AG09309 (cell line): ENCODE results near the gene CD36.

ENCODE experiments used
- DNase-seq: peaks from one replicate; pipeline ENCODE4 v3.0.0-alpha.2; 2010; ENCODE audit warnings: low read depth
- H3K4me3 ChIP-seq: 2 replicates; pipeline ENCODE4 v1.5.1; 2011; ENCODE audit warnings: mild to moderate bottlenecking, low read depth, low read length, moderate library complexity; ENCODE audit not compliant: control insufficient read depth
- TF ChIP-seq, protein P1 (sequence below): IDR thresholded peaks from 2 replicates; pipeline ENCODE4 v1.5.1; 2011; ENCODE audit warnings: mild to moderate bottlenecking, low read depth, low read length, inconsistent platforms; ENCODE audit not compliant: insufficient read depth, control insufficient read depth; ENCODE audit errors: missing control alignments

Gene CD36

DNA sequence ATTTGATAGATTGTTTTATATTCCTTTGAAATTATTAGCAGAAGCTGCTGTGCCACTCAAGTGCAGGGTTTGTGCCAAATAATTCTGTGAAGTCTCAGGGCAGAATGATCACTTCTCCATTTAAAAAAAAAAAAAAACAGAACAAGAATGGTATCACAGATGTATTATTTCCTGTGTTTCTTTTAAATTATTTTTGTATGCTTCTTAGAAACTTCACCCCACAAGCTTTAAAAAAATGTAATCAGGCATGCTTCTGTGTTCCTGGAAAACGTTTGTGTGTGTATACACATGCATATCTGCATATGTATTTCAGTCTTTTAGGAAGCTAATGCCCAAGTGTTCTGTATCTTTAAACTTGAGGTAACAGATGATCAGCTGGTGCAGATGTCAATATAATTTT is 6.3 kb upstream of the CD36 start:
- TF ChIP-seq, protein P1, sequence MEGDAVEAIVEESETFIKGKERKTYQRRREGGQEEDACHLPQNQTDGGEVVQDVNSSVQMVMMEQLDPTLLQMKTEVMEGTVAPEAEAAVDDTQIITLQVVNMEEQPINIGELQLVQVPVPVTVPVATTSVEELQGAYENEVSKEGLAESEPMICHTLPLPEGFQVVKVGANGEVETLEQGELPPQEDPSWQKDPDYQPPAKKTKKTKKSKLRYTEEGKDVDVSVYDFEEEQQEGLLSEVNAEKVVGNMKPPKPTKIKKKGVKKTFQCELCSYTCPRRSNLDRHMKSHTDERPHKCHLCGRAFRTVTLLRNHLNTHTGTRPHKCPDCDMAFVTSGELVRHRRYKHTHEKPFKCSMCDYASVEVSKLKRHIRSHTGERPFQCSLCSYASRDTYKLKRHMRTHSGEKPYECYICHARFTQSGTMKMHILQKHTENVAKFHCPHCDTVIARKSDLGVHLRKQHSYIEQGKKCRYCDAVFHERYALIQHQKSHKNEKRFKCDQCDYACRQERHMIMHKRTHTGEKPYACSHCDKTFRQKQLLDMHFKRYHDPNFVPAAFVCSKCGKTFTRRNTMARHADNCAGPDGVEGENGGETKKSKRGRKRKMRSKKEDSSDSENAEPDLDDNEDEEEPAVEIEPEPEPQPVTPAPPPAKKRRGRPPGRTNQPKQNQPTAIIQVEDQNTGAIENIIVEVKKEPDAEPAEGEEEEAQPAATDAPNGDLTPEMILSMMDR: no peak
- no peak overlapping the region for H3K4me3 ChIP-seq
- DNase-seq: no peak

DNA sequence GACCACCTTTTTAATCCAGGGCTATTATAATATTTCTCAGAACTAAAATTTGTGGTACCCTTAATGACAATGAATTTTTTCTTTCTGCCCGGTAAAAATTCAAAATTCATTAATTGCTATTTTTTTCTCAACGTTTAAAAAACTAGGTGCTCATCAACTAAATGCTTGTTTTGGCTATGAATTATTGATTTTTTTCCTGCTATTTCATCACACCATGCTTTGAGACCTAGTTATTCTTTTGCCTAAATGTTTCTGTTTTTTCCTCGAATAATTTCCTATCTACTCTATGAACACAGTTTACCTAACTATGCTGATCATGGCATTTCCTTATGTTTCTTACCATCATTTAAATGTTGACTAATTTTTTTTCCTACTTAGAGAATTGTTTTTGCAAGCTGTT is 5.6 kb upstream of the CD36 start:
- H3K4me3 ChIP-seq: no peak overlapping the region
- TF ChIP-seq, protein P1: no peak
- DNase-seq: no peak

DNA sequence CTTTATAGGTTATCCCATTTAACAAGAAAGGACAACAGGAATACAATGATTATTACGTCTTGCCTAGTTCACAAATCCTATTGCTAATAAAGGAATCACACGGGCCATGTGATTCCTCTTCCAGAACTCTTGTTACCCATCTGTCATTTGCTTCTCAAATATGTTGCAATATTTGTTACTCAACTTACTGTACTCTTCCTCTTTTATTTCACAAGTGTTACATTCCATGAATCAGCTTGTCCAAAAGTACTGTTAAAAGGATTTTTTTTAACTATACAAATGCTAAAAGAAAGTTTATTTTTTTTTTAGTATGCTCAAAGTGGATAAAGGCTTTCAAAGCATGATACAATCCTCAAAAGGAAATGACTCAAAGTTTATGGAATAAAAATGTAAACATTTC is 3.9 kb upstream of the CD36 start:
- no peak overlapping the region for H3K4me3 ChIP-seq
- peak; percentile 87 for DNase-seq
- TF ChIP-seq, protein P1: no peak

DNA sequence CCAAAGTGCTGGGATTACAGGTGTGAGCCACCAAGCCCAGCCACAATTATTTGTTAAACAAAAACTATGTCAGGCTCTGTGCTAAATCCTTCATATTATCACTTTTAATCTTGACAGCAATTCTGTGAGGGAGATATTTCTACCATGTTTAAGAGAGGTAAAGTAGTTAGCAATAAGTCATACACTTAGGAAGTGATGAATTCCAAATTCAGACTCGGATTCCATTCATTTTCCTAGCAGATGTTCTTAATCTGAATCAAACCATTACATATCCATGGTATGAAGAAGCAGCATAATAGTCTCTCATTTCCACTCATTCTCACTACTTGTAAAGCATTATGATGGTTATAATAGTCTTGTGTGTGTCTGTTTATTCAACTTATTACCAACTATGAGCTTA is 2.9 kb upstream of the CD36 start:
- peak; percentile 44 for DNase-seq
- H3K4me3 ChIP-seq: no peak overlapping the region
- TF ChIP-seq, protein P1: no peak

DNA sequence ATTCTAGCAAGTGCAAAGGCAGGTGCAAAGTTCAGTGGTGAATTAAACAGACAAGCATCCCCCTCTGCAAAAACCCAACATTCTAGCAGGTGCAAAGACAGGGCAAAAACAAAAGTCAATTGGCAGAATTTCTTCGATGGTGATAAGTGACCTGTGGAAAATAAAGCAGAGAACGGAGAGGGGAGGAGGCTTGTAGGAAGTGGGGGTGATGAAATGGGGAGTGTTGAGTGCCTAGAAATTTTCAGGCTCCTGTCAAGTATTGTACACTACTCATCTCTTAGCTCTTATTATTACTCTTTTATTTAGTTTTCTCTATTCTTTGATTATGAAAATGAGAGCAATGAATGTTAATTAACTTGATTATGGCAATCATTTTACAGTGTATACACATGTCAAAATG is 2.4 kb upstream of the CD36 start:
- TF ChIP-seq, protein P1: no peak
- DNase-seq: no peak
- no peak overlapping the region for H3K4me3 ChIP-seq

DNA sequence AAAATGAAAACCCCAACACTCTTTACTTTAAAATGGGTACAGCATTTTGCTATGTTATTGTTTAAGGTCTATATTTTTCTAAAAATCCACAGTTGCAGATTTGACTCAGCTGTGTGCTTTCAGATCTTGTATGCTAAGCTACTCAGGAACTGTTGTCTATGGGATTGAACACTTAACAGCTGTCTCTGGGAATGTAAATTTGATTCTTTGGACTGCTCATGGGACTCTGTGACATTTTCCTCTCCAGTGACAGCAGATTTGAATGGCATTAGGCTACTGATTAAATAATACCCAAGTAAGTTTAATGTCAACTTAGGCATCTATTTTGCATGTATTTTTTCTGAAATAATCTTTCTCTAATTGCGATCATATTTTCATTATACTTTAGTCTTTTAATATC is 1.7 kb upstream of the CD36 start:
- TF ChIP-seq, protein P1: no peak
- no peak for DNase-seq
- H3K4me3 ChIP-seq: no peak overlapping the region

DNA sequence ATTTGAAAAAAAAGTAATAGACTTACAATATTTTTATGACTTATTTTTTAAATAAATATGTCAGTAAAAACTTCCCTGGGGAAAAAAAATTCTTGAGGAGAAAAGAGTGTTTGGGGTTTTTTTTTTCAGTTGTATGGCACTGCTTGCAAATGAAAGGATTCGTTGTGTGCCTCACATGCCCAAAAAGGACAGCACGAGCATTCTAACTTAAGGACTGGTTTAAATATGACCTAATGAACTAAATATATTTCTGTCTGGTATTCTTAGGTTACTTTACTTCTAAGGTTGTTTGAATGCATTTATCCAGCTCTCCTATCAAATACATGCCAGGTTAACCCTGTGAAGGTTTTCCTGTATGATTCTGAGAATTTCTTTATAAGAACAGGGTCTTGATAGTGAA is 988 bp upstream of the CD36 start:
- DNase-seq: no peak
- TF ChIP-seq, protein P1: no peak
- H3K4me3 ChIP-seq: no peak overlapping the region
